HG03520 (cell line): Measurements from ENCODE around the gene TKTL1.
"Not testable (repeated sequence)": the region's sequence is repeated elsewhere in the genome, so short reads cannot be mapped to it uniquely, and the experiment has no call there.

ENCODE experiments used
- ATAC-seq: cut with Tn5 transposase; IDR thresholded peaks from one replicate; pipeline ENCODE4 v1.9.1; 2021; ENCODE audit warnings: mild to moderate bottlenecking, moderate library complexity; ENCODE audit not compliant: unreplicated experiment

TKTL1 gene, protein sequence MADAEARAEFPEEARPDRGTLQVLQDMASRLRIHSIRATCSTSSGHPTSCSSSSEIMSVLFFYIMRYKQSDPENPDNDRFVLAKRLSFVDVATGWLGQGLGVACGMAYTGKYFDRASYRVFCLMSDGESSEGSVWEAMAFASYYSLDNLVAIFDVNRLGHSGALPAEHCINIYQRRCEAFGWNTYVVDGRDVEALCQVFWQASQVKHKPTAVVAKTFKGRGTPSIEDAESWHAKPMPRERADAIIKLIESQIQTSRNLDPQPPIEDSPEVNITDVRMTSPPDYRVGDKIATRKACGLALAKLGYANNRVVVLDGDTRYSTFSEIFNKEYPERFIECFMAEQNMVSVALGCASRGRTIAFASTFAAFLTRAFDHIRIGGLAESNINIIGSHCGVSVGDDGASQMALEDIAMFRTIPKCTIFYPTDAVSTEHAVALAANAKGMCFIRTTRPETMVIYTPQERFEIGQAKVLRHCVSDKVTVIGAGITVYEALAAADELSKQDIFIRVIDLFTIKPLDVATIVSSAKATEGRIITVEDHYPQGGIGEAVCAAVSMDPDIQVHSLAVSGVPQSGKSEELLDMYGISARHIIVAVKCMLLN

DNA sequence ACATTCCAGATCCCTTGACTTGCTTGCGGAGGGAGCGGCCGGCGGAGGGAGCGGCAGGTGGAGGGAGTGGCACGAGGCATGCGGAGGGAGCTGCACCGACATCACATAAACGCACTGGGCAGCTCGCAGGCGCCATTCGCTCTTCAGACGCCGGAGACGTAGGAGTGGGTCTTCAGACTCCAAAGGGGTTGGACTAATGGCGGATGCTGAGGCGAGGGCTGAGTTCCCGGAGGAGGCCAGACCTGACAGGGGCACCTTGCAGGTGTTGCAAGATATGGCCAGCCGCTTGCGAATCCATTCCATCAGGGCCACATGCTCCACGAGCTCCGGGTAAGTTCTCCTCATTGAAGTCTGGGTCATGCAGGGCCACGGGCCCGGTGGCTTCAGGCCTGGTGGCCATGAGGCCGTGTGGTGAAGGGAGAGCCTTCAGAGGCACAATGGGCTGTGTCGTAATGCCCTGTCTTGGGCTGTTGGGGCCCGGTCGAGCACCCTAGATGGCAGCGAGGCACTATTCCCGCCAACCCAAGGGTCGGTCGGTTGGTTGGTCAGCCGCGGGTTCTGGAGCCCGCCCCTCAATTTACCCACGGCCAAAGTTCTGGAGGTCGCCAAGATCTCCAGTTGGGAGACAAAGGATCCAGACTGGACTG lies at the start of gene TKTL1:
Gene TKTL1 (plus strand): TSS at position 132 of the 647 bp plus-strand sequence. CDS start 65 bp downstream, at position 197.
- ATAC-seq, result no peak

DNA sequence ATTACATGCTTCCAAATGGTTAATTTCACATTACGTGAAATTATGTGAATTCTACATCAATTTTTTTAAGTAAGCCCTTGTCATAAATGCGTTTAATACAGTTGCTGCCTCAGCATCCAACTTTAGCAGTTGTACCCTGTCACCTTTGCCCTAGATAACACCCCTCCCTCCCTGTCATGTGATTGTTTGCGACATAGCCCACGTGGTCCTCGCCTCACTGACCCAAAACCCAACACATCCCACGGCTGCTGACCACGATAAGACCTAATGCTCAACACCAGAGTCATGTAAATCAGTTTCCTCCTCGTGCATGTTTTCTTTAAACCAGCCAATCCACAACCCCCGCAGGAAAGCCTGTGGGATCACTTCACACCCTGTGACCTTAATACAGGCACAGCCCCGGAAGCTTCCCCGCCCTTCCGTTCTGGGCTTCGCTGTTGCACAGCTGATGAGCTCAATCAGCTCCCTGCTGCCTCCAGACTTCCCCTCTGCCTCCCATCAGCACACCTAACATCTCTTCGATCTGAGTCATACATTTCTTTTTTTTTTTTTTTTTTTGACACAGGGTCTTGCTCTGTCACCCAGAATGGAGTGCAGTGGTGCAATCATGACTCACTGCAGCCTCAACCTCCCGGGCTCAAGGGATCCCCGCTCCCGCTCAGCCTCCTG lies 48.1 kb upstream of the TKTL1 start:
- peak; percentile 88 for ATAC-seq

DNA sequence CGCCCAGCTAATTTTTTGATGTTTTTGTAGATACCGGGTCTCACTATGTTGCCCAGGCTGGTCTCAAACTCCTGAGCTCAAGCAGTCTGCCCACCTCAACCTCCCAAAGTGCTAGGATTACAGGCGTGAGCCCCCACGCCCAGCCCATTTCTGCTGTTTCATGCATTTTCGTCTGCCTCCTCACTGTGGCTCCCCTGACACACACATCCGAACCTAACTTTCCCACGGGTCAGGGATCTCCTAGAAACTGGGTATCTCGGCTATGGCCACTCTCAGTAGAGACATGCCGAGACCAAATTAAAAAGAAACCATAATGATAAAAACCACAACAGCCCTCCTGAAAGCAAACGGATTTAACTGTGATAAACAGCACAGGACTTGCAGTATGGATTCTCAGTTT lies 47.5 kb upstream of the TKTL1 start:
- not testable (repeated sequence) for ATAC-seq

DNA sequence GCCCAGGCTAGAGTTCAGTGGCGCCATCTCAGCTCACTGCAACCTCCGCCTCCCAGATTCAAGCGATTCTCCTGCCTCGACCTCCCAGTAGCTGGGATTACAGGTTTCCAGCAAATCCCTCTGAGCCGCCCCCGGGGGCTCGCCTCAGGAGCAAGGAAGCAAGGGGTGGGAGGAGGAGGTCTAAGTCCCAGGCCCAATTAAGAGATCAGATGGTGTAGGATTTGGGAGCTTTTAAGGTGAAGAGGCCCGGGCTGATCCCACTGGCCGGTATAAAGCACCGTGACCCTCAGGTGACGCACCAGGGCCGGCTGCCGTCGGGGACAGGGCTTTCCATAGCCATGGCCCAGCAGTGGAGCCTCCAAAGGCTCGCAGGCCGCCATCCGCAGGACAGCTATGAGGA lies 38.3 kb upstream of the TKTL1 start, which contains the start of gene OPN1MW3:
Gene OPN1MW3 (plus strand): TSS at position 301 of the 400 bp plus-strand sequence. CDS start 38 bp downstream, at position 339.
- not testable (repeated sequence) for ATAC-seq

DNA sequence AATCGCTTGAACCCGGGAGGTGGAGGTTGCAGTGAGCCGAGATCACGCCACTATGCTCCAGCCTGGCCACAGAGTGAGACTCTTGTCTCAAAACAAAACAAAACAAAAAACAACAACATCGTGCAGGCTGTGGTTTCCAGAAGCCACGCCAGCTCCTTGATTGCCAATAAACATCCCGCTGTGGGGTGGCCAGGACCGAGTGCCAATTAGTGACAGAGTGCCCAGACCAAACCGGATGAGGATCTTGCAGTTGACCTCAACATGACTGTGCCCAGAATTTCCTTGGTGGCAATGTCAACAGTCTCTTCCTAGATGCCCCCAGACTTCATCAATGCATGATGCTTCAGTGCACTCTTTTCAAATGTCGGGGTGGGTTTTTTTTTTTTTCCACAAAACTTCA lies 36.9 kb upstream of the TKTL1 start:
- not testable (repeated sequence) for ATAC-seq

DNA sequence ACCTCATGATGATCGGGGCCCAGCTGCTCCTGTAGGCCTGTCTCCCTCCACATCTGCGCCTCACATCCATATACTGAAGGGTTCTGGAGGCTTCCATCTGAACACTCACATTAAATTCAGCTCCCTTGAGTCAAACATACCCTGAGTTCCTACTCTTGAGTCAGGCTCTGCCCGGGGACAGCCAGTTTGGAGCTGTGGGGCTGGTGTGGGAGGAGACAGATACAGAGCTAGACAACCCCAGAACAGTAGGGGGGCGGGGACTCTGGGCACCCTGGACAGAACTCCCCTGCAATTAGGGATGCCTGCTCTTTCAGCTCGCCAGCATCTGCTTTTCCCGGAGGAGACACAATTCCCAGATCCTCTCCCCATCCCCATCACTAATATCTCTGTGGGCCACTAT lies 32.5 kb upstream of the TKTL1 start:
- ATAC-seq, result not testable (repeated sequence)

DNA sequence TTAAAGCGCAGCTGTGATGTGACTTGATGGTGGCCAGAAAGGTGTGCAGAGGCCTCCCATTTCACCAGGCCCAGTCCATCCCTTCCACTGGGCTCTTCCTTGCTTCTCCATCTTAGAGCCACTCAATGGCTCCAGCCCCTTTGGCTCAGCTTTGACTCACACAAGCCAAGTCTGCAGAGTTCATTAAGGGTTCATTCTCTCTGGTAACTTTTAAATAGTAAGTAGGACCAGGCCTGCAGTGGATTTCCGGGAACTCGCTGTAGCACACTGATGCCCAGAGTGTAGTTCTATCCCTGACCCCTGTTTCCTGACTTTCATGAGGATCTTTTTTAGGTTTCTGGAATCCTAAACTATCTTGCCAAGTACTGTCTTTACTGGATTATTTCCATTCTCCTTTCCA lies 26.4 kb upstream of the TKTL1 start:
- ATAC-seq, result not testable (repeated sequence)

DNA sequence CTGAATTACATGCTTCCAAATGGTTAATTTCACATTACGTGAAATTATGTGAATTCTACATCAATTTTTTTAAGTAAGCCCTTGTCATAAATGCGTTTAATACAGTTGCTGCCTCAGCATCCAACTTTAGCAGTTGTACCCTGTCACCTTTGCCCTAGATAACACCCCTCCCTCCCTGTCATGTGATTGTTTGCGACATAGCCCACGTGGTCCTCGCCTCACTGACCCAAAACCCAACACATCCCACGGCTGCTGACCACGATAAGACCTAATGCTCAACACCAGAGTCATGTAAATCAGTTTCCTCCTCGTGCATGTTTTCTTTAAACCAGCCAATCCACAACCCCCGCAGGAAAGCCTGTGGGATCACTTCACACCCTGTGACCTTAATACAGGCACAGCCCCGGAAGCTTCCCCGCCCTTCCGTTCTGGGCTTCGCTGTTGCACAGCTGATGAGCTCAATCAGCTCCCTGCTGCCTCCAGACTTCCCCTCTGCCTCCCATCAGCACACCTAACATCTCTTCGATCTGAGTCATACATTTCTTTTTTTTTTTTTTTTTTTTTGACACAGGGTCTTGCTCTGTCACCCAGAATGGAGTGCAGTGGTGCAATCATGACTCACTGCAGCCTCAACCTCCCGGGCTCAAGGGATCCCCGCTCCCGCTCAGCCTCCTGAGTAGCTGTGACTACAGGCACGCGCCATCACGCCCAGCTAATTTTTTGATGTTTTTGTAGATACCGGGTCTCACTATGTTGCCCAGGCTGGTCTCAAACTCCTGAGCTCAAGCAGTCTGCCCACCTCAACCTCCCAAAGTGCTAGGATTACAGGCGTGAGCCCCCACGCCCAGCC lies 10.9 kb upstream of the TKTL1 start:
- peak; percentile 89 for ATAC-seq

DNA sequence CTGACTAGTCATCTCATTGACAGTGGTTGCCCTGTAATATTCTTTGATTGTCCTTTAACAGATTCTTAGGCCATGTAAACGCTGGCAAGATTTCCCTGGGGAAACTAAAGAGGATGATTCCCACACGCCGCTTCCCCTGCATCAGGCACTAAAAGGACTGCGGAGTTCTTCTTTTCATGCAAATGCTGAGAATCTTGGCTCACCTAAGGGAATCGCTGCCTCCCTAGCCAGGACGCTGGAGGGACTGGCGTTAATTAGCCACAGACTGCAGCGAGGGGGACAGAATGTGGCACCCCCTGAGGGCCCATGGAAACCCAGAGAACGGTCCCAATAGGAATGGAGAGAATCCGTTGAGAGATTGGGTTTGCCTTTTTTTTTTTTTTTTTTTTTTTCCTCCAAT lies 9.2 kb upstream of the TKTL1 start:
- ATAC-seq, result not testable (repeated sequence)

DNA sequence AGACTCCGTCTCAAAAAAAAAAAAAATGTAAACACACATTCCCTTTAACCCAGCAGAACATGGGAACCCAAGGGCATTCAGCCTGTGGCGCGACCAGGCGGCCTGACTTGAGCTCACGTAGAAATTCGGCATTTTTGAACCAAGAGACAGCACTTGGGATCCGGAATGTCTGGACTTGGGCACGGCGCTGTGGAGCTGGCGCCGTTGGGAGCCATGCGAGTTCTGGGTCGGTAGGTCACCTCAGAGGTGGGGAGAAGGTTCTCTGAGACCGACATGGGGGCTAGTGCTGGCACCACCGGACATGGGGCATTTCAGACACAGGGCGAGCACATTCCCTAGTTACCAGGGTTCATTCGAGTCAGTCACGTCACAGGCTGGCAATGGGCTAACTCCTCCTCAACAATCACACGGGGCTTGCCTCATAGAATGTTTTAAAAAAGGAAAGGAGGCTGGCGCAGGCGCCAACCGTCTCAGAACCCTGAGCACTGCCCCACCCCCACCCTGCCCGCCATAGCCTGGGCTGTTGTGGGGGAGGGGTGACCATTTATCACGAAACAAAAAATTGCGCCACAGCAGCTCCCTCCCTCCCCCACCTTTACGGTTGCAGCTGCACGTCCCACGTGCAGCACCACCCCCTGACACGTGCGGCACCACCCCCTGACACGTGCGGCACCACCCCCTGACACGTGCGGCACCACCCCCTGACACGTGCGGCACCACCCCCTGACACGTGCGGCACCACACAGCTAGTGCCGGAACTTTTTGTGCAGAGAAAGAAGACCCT lies 612 bp upstream of the TKTL1 start, which contains the start of gene TEX28:
Gene TEX28 (minus strand): TSS at position 334 of the 784 bp plus-strand sequence. CDS start 3,007 bp downstream, outside the sequence.
- ATAC-seq, result no peak

DNA sequence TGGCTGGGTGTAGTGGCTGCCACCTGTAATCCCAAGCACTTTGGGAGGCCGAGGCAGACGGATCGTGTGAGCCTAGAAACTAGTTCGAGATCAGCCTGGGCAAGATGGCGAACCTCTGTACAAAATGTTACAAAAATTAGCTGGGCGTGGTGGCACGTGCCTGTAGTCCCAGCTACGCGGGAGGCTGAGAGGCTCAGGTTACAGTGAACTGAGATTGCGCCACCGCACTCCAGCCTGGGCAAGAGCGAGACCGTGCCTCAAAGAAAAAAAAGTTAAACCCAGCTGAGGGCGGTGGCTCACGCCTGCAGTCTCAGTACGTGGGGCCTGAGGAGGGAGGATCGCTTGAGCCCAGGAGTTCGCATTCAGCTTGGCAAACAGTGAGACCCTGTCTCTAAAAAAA lies 1.1 kb downstream of the TKTL1 start:
- no peak for ATAC-seq

DNA sequence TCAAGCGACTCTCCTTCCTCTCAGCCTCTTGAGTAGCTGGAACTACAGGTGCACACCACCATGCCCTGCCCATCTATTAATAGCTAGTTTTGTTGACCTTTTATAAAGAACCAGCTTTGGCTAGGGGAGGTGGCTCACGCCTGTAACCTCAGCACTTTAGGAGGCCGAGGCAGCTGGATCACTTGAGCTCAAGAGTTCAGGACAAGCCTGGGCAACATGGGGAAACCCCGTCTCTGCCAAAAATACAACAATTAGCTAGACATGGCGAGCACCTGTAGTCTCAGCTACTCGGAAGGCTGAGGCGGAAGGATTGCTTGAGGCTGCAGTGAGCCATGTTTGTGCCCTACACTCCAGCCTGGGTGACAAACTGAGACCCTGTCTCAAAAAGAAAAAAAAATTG lies 2.7 kb downstream of the TKTL1 start:
- ATAC-seq, result no peak

DNA sequence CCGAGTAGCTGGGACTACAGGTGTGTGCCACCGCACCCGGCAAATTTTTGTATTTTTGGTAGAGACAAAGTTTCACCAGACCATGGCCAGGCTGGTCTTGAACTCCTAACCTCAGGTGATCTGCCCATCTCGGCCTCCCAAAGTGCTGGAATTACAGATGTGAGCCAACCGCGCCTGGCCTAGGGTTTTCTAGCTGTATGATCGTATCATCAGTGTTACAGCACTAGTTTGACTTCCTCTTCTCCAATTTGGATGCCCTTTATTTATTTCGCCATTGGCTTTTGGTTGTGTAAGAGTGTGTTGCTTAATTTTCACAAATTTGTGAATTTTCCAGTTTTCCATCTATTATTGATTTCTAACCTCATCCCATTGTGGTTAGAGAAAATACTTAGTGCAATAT lies 5.2 kb downstream of the TKTL1 start:
- ATAC-seq, result no peak

DNA sequence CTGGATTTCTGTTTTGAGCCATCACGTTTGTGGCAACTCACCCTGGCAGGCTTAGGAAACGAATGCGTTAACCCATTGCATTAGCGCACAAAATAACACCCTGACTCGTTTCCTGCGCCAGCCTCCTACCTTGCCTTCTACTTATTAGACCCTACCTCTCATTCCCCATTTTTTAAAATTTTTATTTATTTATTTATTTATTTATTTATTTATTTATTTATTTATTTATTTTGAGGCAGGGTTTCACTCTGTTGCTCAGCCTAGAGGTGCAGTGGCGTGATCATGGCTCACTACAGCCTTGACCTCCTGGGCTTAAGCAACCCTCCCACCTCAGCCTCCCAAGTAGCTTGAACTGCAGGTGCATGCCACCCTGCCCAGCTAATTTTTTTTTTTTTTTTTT lies 7.4 kb downstream of the TKTL1 start:
- not testable (repeated sequence) for ATAC-seq

DNA sequence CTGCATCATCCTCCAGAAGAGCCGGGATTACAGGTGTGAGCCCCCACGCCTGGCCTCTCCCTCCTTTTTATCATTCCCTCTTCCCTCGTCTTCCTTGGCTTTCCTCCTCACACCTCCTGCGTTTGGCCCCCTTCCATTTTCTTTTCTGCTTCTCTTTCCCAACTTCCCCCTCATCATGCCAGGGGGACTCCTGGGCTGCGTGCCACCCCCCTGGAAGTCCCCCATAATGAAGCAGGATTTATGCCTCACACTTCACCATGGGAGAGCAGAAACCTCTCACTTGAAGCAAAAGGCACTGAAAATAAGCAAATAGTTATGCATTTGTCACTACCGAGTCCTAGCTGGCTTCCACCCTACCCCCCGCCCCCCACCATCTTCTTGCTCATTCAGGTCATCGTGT lies 7.9 kb downstream of the TKTL1 start:
- no peak for ATAC-seq

DNA sequence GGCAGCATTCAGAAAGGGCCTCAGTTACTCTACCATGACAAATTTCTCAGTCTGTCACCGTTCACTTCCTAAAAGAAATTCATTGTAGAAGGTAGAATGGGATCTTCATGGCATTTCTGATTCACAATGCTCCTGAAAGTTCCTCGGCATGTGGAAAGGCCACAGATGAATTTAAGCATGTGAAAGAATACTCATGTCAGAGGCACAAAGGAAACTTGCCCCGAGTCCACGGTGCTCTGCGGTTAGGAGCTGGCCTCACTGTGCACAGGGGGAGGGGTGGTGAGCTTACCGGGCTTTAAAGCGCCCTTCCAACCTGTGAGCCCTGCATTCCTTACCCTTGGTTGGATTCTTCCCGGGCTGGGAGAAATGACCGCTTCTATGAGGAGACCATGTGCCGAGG lies 9.3 kb downstream of the TKTL1 start:
- ATAC-seq, result no peak

DNA sequence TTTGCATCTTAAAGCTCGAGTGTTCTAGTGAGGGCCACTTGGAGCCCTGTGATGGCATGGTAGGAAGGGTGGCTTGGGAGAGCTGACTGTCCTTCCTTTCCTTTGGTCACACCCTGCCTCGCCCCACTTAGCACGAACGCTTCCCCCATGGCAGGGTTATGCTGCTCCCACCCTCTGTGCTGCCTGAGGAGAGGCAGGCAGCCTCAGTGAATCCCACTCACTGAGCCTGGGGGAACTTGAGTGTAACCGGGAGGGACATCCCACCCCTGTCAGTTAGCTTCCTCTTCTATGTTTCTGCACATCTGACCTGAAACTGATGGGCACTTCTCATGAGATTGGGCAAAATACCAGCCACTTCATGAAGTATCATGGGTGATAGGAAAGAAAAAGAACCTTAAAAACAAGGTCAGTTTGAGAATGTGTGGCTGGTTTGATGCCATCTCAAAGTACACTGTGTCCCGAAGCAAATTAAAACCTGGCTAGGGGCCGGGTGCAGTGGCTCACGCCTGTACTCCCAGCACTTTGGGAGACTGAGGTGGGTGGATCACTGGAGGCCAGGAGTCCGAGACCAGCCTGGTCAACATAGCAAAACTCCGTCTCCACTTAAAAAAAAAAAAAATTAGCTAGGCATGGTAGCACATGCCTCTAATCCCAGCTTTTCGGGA lies 10.1 kb downstream of the TKTL1 start:
- no peak for ATAC-seq

DNA sequence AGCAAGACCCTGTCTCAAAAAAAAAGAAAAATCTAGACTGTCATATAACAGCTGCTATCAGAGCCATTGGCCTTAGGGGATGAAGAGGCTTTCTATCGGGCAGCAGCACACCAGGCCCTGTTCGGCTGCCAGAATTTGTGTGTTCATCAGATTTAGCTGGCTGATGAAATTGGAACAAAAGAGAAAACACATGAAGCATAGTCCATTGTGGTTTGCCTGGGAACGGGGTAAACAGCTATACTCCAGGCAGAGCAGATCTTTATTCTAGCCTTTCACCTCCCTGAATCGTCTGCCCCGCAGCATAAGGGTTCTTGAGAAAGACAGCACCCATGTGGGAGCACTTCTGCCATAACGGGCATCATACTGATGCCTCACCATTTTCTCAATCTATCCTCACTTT lies 11.6 kb downstream of the TKTL1 start:
- ATAC-seq, result no peak
